Measurements from ENCODE around the gene COL4A3. TPM values are rescaled to one million over a fixed set of nuclear protein-coding genes. Genes with fewer than 3 reads are reported as not detected.

The COL4A3 gene
- 1 to 10 TPM in 3 of 4 donors, under 1 TPM in 1; 0.19 to 7.7 (median 4.5) TPM for total RNA-seq

GRCh38 chr2:227163998-227164762 is at the start of gene COL4A3, which contains the start of gene COL4A4:
COL4A3 (plus strand) TSS chr2:227164624; CDS start chr2:227164727, 103 bp downstream.
COL4A4 (minus strand) TSS chr2:227164205; CDS start chr2:227147483, 16,722 bp downstream.
- TF ChIP-seq, protein P1, sequence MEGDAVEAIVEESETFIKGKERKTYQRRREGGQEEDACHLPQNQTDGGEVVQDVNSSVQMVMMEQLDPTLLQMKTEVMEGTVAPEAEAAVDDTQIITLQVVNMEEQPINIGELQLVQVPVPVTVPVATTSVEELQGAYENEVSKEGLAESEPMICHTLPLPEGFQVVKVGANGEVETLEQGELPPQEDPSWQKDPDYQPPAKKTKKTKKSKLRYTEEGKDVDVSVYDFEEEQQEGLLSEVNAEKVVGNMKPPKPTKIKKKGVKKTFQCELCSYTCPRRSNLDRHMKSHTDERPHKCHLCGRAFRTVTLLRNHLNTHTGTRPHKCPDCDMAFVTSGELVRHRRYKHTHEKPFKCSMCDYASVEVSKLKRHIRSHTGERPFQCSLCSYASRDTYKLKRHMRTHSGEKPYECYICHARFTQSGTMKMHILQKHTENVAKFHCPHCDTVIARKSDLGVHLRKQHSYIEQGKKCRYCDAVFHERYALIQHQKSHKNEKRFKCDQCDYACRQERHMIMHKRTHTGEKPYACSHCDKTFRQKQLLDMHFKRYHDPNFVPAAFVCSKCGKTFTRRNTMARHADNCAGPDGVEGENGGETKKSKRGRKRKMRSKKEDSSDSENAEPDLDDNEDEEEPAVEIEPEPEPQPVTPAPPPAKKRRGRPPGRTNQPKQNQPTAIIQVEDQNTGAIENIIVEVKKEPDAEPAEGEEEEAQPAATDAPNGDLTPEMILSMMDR (IDR thresholded peaks at IDR 0.05; ENCODE audit: low read depth), result no peak

- TF ChIP-seq, protein P1 (IDR thresholded peaks at IDR 0.05; ENCODE audit: low read depth), result no peak
Measured at GRCh38 chr2:227115761-227116160, 48.7 kb upstream of the COL4A3 start.

DNA sequence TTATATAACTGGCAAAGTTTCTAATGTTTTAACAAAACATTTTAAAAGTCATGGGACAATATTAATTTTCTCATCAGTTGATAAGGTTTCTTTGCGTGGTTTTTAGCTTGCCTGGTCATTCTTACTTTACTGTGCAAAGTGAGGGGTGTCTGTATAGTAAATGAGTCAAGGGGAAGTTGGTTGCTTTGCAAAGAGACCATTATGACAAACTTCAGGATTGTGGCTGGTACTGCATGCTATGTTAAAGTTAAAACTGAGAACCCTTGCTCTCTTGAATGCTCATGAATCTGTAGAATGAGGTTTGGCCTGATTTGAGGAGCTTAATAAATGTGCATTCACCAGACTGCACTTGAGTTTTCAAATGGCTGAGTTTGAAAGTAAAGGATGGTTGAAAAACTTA is 47.4 kb upstream of the COL4A3 start:
- TF ChIP-seq, protein P1 (IDR thresholded peaks at IDR 0.05; ENCODE audit: low read depth), result no peak

DNA sequence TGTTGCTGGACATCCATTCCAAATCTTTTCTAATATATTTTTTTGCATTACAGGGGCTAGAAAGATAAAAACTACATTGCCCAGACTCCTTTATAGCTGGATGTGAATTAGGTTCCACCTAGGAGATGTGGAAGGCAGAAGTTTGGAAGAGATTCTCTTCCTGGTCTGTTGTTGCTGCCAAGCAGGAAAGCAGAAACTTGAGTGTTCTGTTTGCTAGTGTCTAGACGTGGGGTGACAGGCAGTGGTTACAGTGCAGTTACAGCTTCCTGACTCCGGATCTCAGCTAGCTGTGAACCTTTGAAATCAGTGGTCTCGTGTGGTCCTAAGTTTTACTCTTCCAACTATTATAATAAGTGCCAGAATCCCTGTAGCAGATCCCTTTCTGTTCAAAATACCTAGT is 46.6 kb upstream of the COL4A3 start:
- TF ChIP-seq, protein P1 (IDR thresholded peaks at IDR 0.05; ENCODE audit: low read depth), result no peak

DNA sequence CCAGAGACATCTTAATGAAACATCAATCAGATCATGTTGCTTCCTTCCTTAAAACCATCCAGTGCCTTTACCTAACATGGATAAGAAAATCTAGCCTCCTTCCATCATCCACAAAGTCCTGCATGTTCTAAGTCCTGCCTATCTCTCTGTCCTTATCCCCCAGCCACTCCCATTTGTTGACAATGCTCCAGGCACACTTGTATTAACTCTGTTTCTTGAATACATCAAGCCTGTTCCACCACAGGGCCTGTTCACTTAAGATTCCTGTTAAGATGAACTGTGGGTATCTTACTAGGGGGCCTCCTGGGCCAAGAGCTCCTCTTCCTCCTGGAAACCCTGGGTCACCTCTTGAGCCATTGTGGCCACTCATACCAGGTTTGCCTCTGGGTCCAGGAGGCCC is 46.1 kb upstream of the COL4A3 start:
- TF ChIP-seq, protein P1 (IDR thresholded peaks at IDR 0.05; ENCODE audit: low read depth), result no peak

- TF ChIP-seq, protein P1 (IDR thresholded peaks at IDR 0.05; ENCODE audit: low read depth), result no peak
Measured at GRCh38 chr2:227123697-227124096, 40.7 kb upstream of the COL4A3 start.

- TF ChIP-seq, protein P1 (IDR thresholded peaks at IDR 0.05; ENCODE audit: low read depth), result no peak
Measured at GRCh38 chr2:227124811-227125210, 39.6 kb upstream of the COL4A3 start.
